Measurements from ENCODE around the gene CTIF.

DNA sequence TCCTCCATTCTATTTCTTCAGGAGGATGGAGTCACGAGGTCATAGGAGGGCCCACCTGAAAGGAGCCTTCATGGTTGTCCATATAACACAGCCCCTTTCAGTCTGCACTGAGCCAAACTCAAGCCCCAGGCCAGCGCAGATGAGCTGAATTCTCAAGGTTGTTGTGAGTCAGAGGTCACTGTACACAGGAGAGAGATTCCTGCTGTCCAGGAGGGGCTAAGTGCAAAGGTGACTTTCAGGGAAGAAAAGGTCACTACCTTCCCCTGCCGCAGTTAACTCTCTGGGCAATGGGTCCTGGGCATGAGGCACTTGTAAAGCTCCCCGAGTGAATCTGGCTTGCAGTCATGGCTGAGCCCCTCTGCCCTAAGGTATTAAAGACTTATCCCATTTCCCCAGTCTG, 150.7 kb downstream of the CTIF start:
- TF ChIP-seq, protein P1, sequence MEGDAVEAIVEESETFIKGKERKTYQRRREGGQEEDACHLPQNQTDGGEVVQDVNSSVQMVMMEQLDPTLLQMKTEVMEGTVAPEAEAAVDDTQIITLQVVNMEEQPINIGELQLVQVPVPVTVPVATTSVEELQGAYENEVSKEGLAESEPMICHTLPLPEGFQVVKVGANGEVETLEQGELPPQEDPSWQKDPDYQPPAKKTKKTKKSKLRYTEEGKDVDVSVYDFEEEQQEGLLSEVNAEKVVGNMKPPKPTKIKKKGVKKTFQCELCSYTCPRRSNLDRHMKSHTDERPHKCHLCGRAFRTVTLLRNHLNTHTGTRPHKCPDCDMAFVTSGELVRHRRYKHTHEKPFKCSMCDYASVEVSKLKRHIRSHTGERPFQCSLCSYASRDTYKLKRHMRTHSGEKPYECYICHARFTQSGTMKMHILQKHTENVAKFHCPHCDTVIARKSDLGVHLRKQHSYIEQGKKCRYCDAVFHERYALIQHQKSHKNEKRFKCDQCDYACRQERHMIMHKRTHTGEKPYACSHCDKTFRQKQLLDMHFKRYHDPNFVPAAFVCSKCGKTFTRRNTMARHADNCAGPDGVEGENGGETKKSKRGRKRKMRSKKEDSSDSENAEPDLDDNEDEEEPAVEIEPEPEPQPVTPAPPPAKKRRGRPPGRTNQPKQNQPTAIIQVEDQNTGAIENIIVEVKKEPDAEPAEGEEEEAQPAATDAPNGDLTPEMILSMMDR (conservative IDR thresholded peaks at IDR 0.05 in 1 of 2, IDR thresholded peaks at IDR 0.05 in 1 of 2; ENCODE audit: low read depth in 1 of 2, low read length in 2 of 2) = no peak
- TF ChIP-seq EZH2 (IDR thresholded peaks at IDR 0.05; ENCODE audit: low read length, missing control alignments) = no peak
